Lower lobe of right lung (tissue), 2 donors: ENCODE data around the gene BBLN. TPM values are rescaled to one million over a fixed set of nuclear protein-coding genes. Genes with fewer than 3 reads are reported as not detected.

Experiments
- ATAC-seq, 2 donors: fragments of 200-7000 bp; cut with Tn5 transposase; one replicate each; pipeline ENCODE4 v1.9.1; 2020 to 2022; ENCODE audit warnings: mild to moderate bottlenecking in 2 of 2, moderate library complexity in 2 of 2
- DNase-seq: peaks from one replicate; pipeline ENCODE4 v3.0.0-alpha.2; 2020
- H3K27ac ChIP-seq: fragments of 200-600 bp; one replicate; pipeline ENCODE4 v1.8.0; 2022
- H3K27me3 ChIP-seq: fragments of 200-600 bp; one replicate; pipeline ENCODE4 v1.8.0; 2022; ENCODE audit warnings: low read depth
- H3K36me3 ChIP-seq: fragments of 200-600 bp; one replicate; pipeline ENCODE4 v1.8.0; 2022; ENCODE audit warnings: mild to moderate bottlenecking
- H3K4me1 ChIP-seq: fragments of 200-600 bp; one replicate; pipeline ENCODE4 v1.8.0; 2022
- H3K4me3 ChIP-seq: fragments of 200-600 bp; one replicate; pipeline ENCODE4 v1.8.0; 2022; ENCODE audit warnings: mild to moderate bottlenecking
- H3K9me3 ChIP-seq: fragments of 200-600 bp; one replicate; pipeline ENCODE4 v1.8.0; 2022
- intact Hi-C: fragments of 100-400 bp; cut with DNase I; formaldehyde crosslinking; loops from one replicate; pipeline ENCODE4 v1.11.0; 2022
- total RNA-seq: library from RNA; stranded (reverse); fragmentation: NEBNext Ultra II Directional; extraction: Animal tissue kit (Norgen Biotek cat#: 25700); gene quantifications from one replicate; pipeline ENCODE4 v1.2.1, GENCODE V29; 2021
- TF ChIP-seq, protein P1 (sequence below): fragments of 200-600 bp; IDR thresholded peaks from one replicate; pipeline ENCODE4 v1.8.0; 2022; ENCODE audit warnings: antibody characterized with exemption, mild to moderate bottlenecking
- donor health status: DM: no; HTN: yes; CAD: no; lungs with severe emphysema.

BBLN gene
- total RNA-seq, 1 donor from 2014 or later, result 47.9 TPM

DNA sequence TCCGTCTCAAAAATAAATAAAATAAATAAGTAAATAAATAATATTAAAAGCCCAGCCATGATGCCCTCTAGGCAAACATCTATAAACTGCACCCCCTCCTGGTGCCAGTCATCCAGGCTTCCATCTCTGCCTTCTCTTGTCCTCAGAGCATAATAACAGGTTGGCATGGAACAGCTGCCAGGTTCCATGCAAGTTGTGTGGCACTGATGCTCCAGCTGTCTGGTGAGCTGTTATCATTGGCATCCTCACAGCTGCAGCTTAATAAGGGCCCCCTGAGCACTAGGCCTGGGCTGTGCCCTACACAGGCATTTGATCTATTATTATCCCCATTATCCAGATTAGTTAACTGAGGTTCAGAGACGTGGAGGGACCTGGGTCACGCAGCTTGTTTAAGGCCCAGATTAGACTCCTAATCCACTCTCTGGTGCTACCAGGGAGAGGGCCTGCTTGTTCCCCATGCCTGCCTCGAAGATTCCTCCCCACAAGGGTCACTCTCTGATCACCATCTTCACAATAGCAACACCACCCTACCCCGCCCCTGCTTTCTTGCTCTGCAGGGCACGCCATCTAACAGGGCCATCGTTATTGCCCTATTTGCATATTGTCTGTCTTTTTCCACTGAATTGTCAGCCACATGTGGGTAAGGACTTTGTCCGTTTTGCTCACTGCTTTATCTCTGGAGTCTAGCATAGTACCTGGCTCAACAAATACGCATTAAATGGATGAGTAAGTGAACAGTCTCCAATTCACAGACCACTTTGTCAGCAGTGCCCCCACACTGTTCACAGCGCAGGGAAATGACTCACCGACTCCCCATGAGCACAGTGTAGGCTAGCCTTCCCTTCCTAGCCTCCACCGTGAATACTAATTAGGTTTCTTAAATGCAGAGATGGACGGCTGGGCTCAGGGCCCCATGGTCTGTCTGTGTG lies 41.6 kb downstream of the BBLN start:
- DNase-seq (no peak), ATAC-seq (no peak)
- no peak overlapping the region for H3K27ac ChIP-seq
- peaks cover 10% of the 10 kb centered on the region for H3K4me1 ChIP-seq
- H3K9me3 ChIP-seq, result no peaks in the 10 kb centered on the region
- H3K36me3 ChIP-seq, result no peaks in the 10 kb centered on the region
- intact Hi-C loops, result no loop called here
- H3K27me3 ChIP-seq, result peaks cover 24% of the 10 kb centered on the region
- no peak overlapping the region for H3K4me3 ChIP-seq
- TF ChIP-seq, protein P1, sequence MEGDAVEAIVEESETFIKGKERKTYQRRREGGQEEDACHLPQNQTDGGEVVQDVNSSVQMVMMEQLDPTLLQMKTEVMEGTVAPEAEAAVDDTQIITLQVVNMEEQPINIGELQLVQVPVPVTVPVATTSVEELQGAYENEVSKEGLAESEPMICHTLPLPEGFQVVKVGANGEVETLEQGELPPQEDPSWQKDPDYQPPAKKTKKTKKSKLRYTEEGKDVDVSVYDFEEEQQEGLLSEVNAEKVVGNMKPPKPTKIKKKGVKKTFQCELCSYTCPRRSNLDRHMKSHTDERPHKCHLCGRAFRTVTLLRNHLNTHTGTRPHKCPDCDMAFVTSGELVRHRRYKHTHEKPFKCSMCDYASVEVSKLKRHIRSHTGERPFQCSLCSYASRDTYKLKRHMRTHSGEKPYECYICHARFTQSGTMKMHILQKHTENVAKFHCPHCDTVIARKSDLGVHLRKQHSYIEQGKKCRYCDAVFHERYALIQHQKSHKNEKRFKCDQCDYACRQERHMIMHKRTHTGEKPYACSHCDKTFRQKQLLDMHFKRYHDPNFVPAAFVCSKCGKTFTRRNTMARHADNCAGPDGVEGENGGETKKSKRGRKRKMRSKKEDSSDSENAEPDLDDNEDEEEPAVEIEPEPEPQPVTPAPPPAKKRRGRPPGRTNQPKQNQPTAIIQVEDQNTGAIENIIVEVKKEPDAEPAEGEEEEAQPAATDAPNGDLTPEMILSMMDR, result no peak

DNA sequence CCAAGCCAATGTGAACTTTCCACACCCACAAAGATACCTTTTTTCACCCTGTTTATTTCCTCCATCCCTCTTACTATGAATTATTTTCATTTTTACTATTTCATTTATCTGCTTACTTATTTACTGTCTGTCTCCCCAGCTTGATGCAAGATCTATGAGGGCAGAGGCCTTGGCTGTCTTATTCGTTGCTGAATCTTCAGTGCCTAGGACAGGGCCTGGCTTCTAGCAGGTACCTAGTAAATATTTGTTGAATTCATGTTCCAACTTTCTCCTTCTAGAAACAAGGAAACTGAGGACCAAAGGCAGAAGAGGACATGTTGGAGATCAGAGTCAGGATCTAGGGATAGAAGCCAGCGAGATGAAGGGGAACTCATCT lies 42.6 kb downstream of the BBLN start:
- H3K9me3 ChIP-seq, result no peaks in the 10 kb centered on the region
- ATAC-seq, result no peak
- intact Hi-C loops, result no loop called here
- H3K27me3 ChIP-seq, result peaks cover 24% of the 10 kb centered on the region
- H3K27ac ChIP-seq, result no peak overlapping the region
- no peak for DNase-seq
- peaks cover 10% of the 10 kb centered on the region for H3K4me1 ChIP-seq
- peak overlapping the region; percentile 68 for H3K4me3 ChIP-seq
- H3K36me3 ChIP-seq, result no peaks in the 10 kb centered on the region
- TF ChIP-seq, protein P1, result no peak

DNA sequence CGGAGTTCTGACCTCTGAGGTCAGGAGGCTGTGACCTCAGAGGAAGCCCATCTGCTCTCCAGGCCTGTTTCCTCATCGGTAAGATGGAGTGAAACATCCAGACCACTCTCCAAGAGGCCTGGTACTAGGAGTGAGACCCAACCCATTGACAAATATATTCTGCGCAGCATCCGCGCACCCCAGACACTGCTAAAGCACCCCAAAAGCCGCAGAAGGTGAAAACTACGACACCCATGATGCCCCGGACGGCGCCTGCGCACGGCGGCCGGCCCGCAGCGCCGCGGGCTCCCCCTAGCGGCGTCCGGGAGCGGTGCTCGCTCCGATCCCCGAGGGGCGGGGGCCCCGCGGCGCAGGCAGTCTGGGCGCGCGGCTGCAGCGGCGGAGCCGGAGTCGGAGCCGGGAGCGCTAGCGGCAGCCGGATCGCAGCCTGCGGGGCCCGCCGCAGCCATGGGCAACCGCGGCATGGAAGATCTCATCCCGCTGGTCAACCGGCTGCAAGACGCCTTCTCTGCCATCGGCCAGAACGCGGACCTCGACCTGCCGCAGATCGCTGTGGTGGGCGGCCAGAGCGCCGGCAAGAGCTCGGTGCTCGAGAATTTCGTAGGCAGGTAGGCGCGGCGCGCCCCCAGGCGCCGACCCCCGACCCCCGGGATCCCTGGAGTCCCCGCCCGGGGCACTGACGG lies 43.1 kb downstream of the BBLN start, which contains the start of gene DNM1:
Gene DNM1, plus strand, starts transcription at position 356 of the 683 bp plus-strand sequence. Its CDS starts 92 bp downstream, at position 448.
- peak; percentile 96 to 97 for ATAC-seq
- Histone ChIP-seq H3K27me3 (peaks cover 24% of the 10 kb centered on the region), H3K4me1 (peaks cover 10% of the 10 kb centered on the region), H3K27ac (no peak within 1 kb of the TSS), H3K36me3 (no peaks in the 10 kb centered on the region), H3K9me3 (no peaks in the 10 kb centered on the region), H3K4me3 (peak within 1 kb of the TSS; percentile 68)
- intact Hi-C loops, result no loop called here
- DNase-seq, result peak; percentile 72
- TF ChIP-seq, protein P1, result peak; percentile 83

DNA sequence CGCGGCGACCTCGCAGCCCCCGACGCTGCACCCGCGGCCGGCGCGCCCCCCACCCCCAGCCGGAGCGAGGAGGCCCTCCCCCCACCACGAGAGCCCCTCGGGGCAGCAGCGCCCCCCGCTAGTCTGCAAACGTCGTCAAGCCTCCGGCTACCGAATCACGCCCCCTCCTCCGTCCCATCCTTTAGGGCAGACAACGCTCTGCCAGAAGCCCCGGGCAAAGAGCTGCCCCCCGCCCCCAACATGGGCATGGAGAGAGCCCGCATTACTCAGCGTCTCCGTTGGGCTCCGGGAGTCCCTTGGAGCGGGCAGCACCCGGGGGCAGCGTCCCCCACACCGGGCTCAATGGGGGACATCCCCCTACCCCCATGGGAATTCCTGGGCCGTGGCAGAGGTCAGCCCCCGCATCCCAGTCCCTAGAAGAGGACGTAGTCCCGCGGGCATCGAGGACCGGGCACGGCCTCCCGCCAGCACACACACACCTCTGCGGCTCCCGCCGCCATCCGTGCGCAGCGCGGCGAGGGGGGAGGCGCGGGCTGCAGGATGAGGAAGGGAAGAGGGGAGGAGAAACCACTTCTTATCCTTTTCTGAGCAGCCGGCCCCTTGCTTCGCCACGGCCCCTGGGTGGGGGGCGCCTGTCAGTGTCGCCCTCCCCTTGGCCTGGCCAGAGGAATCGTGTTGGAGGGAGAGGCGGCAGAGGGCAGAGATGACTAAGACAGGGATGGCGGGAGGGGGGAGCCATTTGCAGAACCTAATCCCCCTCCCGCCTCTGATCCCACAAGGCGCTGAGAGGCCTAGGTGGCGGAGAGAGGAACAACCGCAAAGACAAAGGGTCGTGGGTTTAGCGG lies 43.9 kb downstream of the BBLN start:
- TF ChIP-seq, protein P1, result no peak
- peaks cover 10% of the 10 kb centered on the region for H3K4me1 ChIP-seq
- H3K36me3 ChIP-seq, result no peaks in the 10 kb centered on the region
- peak overlapping the region; percentile 68 for H3K4me3 ChIP-seq
- peaks cover 24% of the 10 kb centered on the region for H3K27me3 ChIP-seq
- no peak overlapping the region for H3K27ac ChIP-seq
- intact Hi-C loops, result no loop called here
- ATAC-seq (peak; percentile 44 to 45), DNase-seq (no peak)
- H3K9me3 ChIP-seq, result no peaks in the 10 kb centered on the region

DNA sequence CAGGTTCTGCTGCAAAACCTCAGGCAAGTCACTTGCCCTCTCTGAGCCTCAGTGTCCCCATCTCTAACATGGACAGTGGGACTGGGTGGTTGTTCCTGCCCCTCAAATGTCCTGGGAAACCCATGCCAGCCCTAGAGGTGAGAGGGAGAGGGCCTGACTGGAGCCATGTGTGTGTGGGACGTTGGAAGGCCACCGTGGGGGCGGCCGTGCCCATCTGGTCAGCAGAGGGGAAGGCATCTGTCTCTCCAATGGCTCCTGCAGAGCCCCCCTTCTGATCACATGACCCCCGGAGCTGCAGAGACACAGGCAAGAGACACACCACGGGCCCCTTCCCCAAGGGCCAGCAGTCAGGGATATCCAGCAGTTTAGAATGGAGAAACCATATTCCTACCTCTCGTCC lies 44.8 kb downstream of the BBLN start:
- TF ChIP-seq, protein P1, result no peak
- peaks cover 24% of the 10 kb centered on the region for H3K27me3 ChIP-seq
- DNase-seq (no peak), ATAC-seq (no peak)
- H3K27ac ChIP-seq, result no peak overlapping the region
- H3K36me3 ChIP-seq, result no peaks in the 10 kb centered on the region
- H3K4me3 ChIP-seq, result peak overlapping the region; percentile 68
- intact Hi-C loops, result no loop called here
- no peaks in the 10 kb centered on the region for H3K9me3 ChIP-seq
- H3K4me1 ChIP-seq, result peaks cover 10% of the 10 kb centered on the region
